Fibroblast of lung (primary cell): Measurements from ENCODE around the gene CYB561A3. TPM values are rescaled to one million over a fixed set of nuclear protein-coding genes. Genes with fewer than 3 reads are reported as not detected.
A peak's percentile ranks its signal among the peaks of the same experiment; 100 is the strongest.

Source experiments
- DNase-seq, 2 donors: peaks; one replicate each; pipeline versions ENCODE4 v3.0.0 to v3.0.0-alpha.2; 2010; ENCODE audit warnings: low read depth in 2 of 2
- H2AFZ ChIP-seq: 2 replicates; pipeline ENCODE4 v1.5.1; 2012; ENCODE audit warnings: low read length, control low read depth, inconsistent platforms
- H3K27ac ChIP-seq: 2 replicates; pipeline ENCODE4 v1.5.1; 2011; ENCODE audit warnings: low read length, control low read depth; ENCODE audit not compliant: insufficient read depth
- H3K27me3 ChIP-seq: 2 replicates; pipeline ENCODE4 v1.5.1; 2011; ENCODE audit warnings: mild to moderate bottlenecking, low read length; ENCODE audit not compliant: control insufficient read depth, insufficient read depth
- H3K36me3 ChIP-seq: 2 replicates; pipeline ENCODE4 v1.5.1; 2011; ENCODE audit warnings: low read length; ENCODE audit not compliant: control insufficient read depth, insufficient read depth
- H3K4me1 ChIP-seq: 2 replicates; pipeline ENCODE4 v1.5.1; 2011; ENCODE audit warnings: low read length; ENCODE audit not compliant: control insufficient read depth, insufficient read depth; ENCODE audit errors: extremely low read depth
- H3K4me2 ChIP-seq: 2 replicates; pipeline ENCODE4 v1.5.1; 2011; ENCODE audit warnings: low read length, control low read depth; ENCODE audit not compliant: insufficient read depth; ENCODE audit errors: extremely low read depth
- H3K4me3 ChIP-seq, 4 experiments: fragments of 200-600 bp in 1 of 4; sonication (generic) in 1 of 4; replicated peaks in 1 of 4; 2 replicates each; pipeline ENCODE4 v1.5.1; 2011 to 2016; ENCODE audit warnings: low read length in 4 of 4, low read depth in 3 of 4, mild to moderate bottlenecking in 3 of 4, control low read depth in 2 of 4, inconsistent platforms in 1 of 4, mixed read lengths in 1 of 4; ENCODE audit not compliant: insufficient read depth in 1 of 4; ENCODE audit errors: control extremely low read depth in 1 of 4
- H3K79me2 ChIP-seq: 2 replicates; pipeline ENCODE4 v1.5.1; 2012; ENCODE audit warnings: mild to moderate bottlenecking, low read length, inconsistent platforms; ENCODE audit not compliant: control insufficient read depth, insufficient read depth
- H3K9ac ChIP-seq: 2 replicates; pipeline ENCODE4 v1.5.1; 2011; ENCODE audit warnings: mild to moderate bottlenecking, low read length, control low read depth; ENCODE audit not compliant: insufficient read depth
- H3K9me3 ChIP-seq: 2 replicates; pipeline ENCODE4 v1.5.1; 2012; ENCODE audit warnings: low read depth, low read length; ENCODE audit not compliant: control insufficient read depth, insufficient read depth
- H4K20me1 ChIP-seq: 2 replicates; pipeline ENCODE4 v1.5.1; 2011; ENCODE audit warnings: low read length; ENCODE audit not compliant: control insufficient read depth, insufficient read depth; ENCODE audit errors: extremely low read depth
- CTCF ChIP-seq, 2 donors: IDR thresholded peaks in 1 of 2; conservative IDR thresholded peaks in 1 of 2; 1 replicate in 1 of 2; 2 replicates in 1 of 2; pipeline ENCODE4 v1.5.1; 2011 to 2012; ENCODE audit warnings: low read length in 2 of 2, control low read depth in 1 of 2, inconsistent platforms in 1 of 2, low read depth in 1 of 2, mild to moderate bottlenecking in 1 of 2
- EZH2 ChIP-seq: IDR thresholded peaks from 2 replicates; pipeline ENCODE4 v1.5.1; 2012; ENCODE audit warnings: low read length, control low read depth, mild to moderate bottlenecking; ENCODE audit errors: missing control alignments
- polyA plus RNA-seq, 2 donors: library from polyadenylated mRNA; depleted of rRNA in 1 of 2; stranded (reverse) in 1 of 2; unstranded in 1 of 2; fragments of >200 nt; gene quantifications; 2 replicates each; pipeline ENCODE4 v1.2.1, GENCODE V29; 2011 to 2012; ENCODE audit warnings: missing spikeins in 1 of 2
- total RNA-seq: library from RNA; depleted of rRNA; stranded (reverse); fragments of >200 nt; gene quantifications from 2 replicates; pipeline ENCODE4 v1.2.1, GENCODE V29; 2014

The CYB561A3 gene
- total and polyA plus RNA-seq, 2 donors (not counting 1 experiment from before 2014, with no cell fraction given) = 43.9 to 65.1 TPM

GRCh38 chr11:61334434-61335354, 27.0 kb downstream of the CYB561A3 start:
- peak; percentile 46 to 56 for DNase-seq
- H3K4me2 ChIP-seq = no peak overlapping the region
- TF ChIP-seq EZH2 (no peak), CTCF (conservative IDR thresholded peaks at IDR 0.05 in 1 of 2, IDR thresholded peaks at IDR 0.05 in 1 of 2; ENCODE audit: low read depth in 1 of 2, low read length in 2 of 2) (no peak)
- H3K79me2 ChIP-seq = peaks cover 32% of the 10 kb centered on the region
- H3K36me3 ChIP-seq = peaks cover 1% of the 10 kb centered on the region
- H4K20me1 ChIP-seq = no peaks in the 10 kb centered on the region
- no peak overlapping the region for H3K4me3 ChIP-seq
- H3K27ac ChIP-seq = no peak overlapping the region
- no peak overlapping the region for H3K9ac ChIP-seq
- no peak overlapping the region for H2AFZ ChIP-seq
- no peaks in the 10 kb centered on the region for H3K27me3 ChIP-seq
- no peaks in the 10 kb centered on the region for H3K9me3 ChIP-seq
- H3K4me1 ChIP-seq = peaks cover 8% of the 10 kb centered on the region

- H3K9me3 ChIP-seq = no peaks in the 10 kb centered on the region
- H3K9ac ChIP-seq = peak overlapping the region; percentile 99
- H3K4me1 ChIP-seq = peaks cover 8% of the 10 kb centered on the region
- H3K27ac ChIP-seq = peak overlapping the region; percentile 89
- no peak for TF ChIP-seq CTCF (conservative IDR thresholded peaks at IDR 0.05 in 1 of 2, IDR thresholded peaks at IDR 0.05 in 1 of 2; ENCODE audit: low read depth in 1 of 2, low read length in 2 of 2)
- TF ChIP-seq EZH2 = no peak
- no peaks in the 10 kb centered on the region for H4K20me1 ChIP-seq
- H3K4me2 ChIP-seq = peak overlapping the region; percentile 99
- H3K27me3 ChIP-seq = no peaks in the 10 kb centered on the region
- peak overlapping the region; percentile 73 to 99 (median 85) for H3K4me3 ChIP-seq
- peaks cover 4% of the 10 kb centered on the region for H3K36me3 ChIP-seq
- peak overlapping the region; percentile 89 for H2AFZ ChIP-seq
- DNase-seq = no peak
- H3K79me2 ChIP-seq = peaks cover 41% of the 10 kb centered on the region
Observed at GRCh38 chr11:61333550-61334433, 27.9 kb downstream of the CYB561A3 start.
